ENCODE measurements around the gene NOS1AP.

The NOS1AP gene

GRCh38 chr1:162083273-162083672 is 13.8 kb downstream of the NOS1AP start:
- H3K4me3 ChIP-seq (ENCODE audit: low read depth, low read length), result no peak overlapping the region
- no peak for TF ChIP-seq CTCF (IDR thresholded peaks at IDR 0.05; ENCODE audit: low read depth, low read length, missing control alignments)
- no peak for DNase-seq (ENCODE audit: low read depth)
- in situ Hi-C loops (cut with HindIII; ENCODE audit: low sequenced_read_pairs), result no loop called here

GRCh38 chr1:162085991-162086390 is 16.5 kb downstream of the NOS1AP start:
- no peak overlapping the region for H3K4me3 ChIP-seq (ENCODE audit: low read depth, low read length)
- in situ Hi-C loops (cut with HindIII; ENCODE audit: low sequenced_read_pairs), result no loop called here
- DNase-seq (ENCODE audit: low read depth), result no peak
- no peak for TF ChIP-seq CTCF (IDR thresholded peaks at IDR 0.05; ENCODE audit: low read depth, low read length, missing control alignments)

GRCh38 chr1:162087111-162087510 is 17.6 kb downstream of the NOS1AP start:
- no peak overlapping the region for H3K4me3 ChIP-seq (ENCODE audit: low read depth, low read length)
- no peak for DNase-seq (ENCODE audit: low read depth)
- in situ Hi-C loops (cut with HindIII; ENCODE audit: low sequenced_read_pairs), result no loop called here
- no peak for TF ChIP-seq CTCF (IDR thresholded peaks at IDR 0.05; ENCODE audit: low read depth, low read length, missing control alignments)

- TF ChIP-seq CTCF (IDR thresholded peaks at IDR 0.05; ENCODE audit: low read depth, low read length, missing control alignments), result no peak
- no peak overlapping the region for H3K4me3 ChIP-seq (ENCODE audit: low read depth, low read length)
- in situ Hi-C loops (cut with HindIII; ENCODE audit: low sequenced_read_pairs), result no loop called here
- no peak for DNase-seq (ENCODE audit: low read depth)
These were observed 18.1 kb downstream of the NOS1AP start for GRCh38 chr1:162087574-162087973.

- in situ Hi-C loops (cut with HindIII; ENCODE audit: low sequenced_read_pairs), result no loop called here
- TF ChIP-seq CTCF (IDR thresholded peaks at IDR 0.05; ENCODE audit: low read depth, low read length, missing control alignments), result no peak
- DNase-seq (ENCODE audit: low read depth), result no peak
- no peak overlapping the region for H3K4me3 ChIP-seq (ENCODE audit: low read depth, low read length)
These were observed 18.9 kb downstream of the NOS1AP start for GRCh38 chr1:162088281-162088969.

- H3K4me3 ChIP-seq (ENCODE audit: low read depth, low read length), result no peak overlapping the region
- no peak for TF ChIP-seq CTCF (IDR thresholded peaks at IDR 0.05; ENCODE audit: low read depth, low read length, missing control alignments)
- in situ Hi-C loops (cut with HindIII; ENCODE audit: low sequenced_read_pairs), result no loop called here
- no peak for DNase-seq (ENCODE audit: low read depth)
These were observed 20.3 kb downstream of the NOS1AP start for GRCh38 chr1:162089748-162090147.

Data from astrocyte of the cerebellum (primary cell).